GM12801 (cell line): ENCODE measurements around the gene SPATA9.

Experiments
- CTCF ChIP-seq: IDR thresholded peaks from one replicate; pipeline ENCODE4 v1.5.1; 2011; ENCODE audit warnings: control low read depth; ENCODE audit not compliant: insufficient read length; ENCODE audit errors: extremely low read depth

Gene SPATA9, protein sequence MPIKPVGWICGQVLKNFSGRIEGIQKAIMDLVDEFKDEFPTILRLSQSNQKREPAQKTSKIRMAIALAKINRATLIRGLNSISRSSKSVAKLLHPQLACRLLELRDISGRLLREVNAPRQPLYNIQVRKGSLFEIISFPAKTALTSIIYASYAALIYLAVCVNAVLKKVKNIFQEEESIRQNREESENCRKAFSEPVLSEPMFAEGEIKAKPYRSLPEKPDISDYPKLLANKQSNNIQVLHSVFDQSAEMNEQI

GRCh38 chr5:95682891-95683290 is at the start of gene SPATA9:
Gene SPATA9, minus strand, starts transcription at chr5:95682991. Its CDS starts 137 bp downstream, at chr5:95682854.
- no peak for TF ChIP-seq CTCF

GRCh38 chr5:95731571-95732554 is 49.1 kb upstream of the SPATA9 start:
- TF ChIP-seq CTCF = no peak

- TF ChIP-seq CTCF = no peak
These were observed 48.2 kb upstream of the SPATA9 start, which contains the start of gene RHOBTB3 for GRCh38 chr5:95730730-95731570. Gene RHOBTB3, plus strand, starts transcription at chr5:95731336. Its CDS starts 347 bp downstream, at chr5:95731683.

- TF ChIP-seq CTCF = no peak
These were observed 47.4 kb upstream of the SPATA9 start for GRCh38 chr5:95730011-95730700.

GRCh38 chr5:95729115-95730010 is 46.6 kb upstream of the SPATA9 start:
- no peak for TF ChIP-seq CTCF

GRCh38 chr5:95728494-95729114 is 45.8 kb upstream of the SPATA9 start:
- no peak for TF ChIP-seq CTCF
